HG03139 (cell line): Measurements from ENCODE around the gene LY6G6F.

Experiments used
- ATAC-seq: cut with Tn5 transposase; IDR thresholded peaks from one replicate; pipeline ENCODE4 v1.9.1; 2021; ENCODE audit not compliant: unreplicated experiment

The LY6G6F gene

DNA sequence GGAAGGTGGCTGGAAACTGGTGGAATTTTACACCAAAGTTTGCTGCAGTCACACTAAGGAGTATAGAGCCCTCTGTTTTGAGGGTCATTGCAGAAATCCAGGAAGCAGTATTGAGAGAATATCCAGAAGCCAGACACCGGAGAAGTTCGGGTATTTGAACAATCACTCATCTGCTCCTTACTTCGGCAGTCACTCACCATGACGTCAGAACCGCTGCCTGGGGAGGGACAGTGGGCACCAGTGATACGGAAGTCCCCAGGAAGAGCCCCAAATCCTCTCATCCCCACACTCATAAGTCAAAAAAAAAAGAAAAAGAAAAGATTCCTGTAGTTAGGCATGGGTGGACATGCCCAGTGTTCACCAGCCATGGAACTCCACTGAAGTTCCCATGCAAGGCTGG, 29.8 kb upstream of the LY6G6F start:
- no peak for ATAC-seq

DNA sequence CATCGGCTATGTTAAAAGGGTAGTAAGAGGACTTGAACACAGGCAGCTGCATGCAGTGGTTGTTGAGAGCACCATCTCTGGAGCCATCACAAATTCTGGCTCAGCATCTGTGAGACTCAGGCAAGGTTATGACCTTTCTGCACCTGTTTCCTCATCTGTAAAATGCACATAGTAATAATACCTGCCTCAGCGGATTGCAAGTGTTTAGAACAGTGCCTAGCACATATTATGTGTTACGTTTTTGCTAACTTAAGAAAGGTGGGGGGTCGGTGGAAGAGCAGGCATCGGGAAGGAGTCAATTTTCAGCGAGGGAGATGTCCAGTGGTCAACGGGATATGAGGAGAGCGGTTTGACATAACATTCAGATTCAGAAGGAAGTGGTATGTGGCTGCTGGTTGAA, 28.7 kb upstream of the LY6G6F start:
- no peak for ATAC-seq

- no peak for ATAC-seq
These were observed 26.2 kb upstream of the LY6G6F start, which contains the start of gene LY6G5C for GRCh38 chr6:31680226-31681134. TSS of gene LY6G5C (minus strand) at chr6:31681067. CDS start at chr6:31680373, 694 bp downstream.

GRCh38 chr6:31681135-31681671, 25.5 kb upstream of the LY6G6F start:
- ATAC-seq, result no peak

- ATAC-seq, result no peak
These were observed 23.1 kb upstream of the LY6G6F start for GRCh38 chr6:31683591-31683990.

GRCh38 chr6:31686483-31686882, 20.2 kb upstream of the LY6G6F start:
- ATAC-seq, result no peak

- no peak for ATAC-seq
These were observed 19.3 kb upstream of the LY6G6F start for GRCh38 chr6:31687321-31687720.

DNA sequence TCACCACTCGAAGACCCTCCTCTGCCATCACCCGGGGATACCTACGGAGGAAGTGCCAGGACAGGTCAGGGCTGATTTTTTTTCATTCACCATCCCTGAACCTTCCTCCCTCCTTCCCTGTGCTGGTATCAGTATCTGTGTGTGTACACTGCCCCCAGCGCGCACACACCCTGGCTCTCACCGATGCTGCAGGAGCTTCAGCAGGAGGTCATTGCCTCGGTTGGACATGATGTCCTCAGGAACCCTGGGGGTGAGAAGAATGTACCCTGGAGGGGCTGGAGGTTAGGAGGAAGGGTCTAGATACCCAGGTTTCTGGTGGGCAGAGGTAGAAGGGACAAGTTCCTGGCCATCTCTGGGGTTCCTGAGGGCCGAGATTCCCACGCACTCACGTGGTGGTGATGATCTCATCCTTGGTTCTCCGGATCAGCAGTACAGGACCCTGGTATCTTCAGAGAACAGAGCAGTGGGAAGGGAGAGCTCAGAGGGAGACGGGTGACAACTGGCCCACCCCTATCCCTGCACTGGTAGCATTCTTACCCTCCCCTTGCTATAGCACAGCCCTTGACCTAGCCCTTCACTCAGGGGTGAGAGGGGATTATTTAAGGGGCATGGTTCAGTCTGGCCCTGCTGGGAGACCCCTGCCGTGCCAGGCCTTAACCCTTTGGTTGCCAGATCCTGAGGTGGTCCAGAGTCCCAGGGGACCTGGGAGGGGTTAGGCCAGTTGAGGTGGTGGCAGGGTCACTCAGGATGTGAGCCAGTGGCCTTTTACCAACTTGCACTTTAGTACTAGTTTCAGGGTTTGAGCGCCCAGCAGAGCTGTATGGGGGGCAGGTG, 18.6 kb upstream of the LY6G6F start:
- no peak for ATAC-seq

- ATAC-seq, result no peak
These were observed 17.2 kb upstream of the LY6G6F start for GRCh38 chr6:31689249-31690110.

DNA sequence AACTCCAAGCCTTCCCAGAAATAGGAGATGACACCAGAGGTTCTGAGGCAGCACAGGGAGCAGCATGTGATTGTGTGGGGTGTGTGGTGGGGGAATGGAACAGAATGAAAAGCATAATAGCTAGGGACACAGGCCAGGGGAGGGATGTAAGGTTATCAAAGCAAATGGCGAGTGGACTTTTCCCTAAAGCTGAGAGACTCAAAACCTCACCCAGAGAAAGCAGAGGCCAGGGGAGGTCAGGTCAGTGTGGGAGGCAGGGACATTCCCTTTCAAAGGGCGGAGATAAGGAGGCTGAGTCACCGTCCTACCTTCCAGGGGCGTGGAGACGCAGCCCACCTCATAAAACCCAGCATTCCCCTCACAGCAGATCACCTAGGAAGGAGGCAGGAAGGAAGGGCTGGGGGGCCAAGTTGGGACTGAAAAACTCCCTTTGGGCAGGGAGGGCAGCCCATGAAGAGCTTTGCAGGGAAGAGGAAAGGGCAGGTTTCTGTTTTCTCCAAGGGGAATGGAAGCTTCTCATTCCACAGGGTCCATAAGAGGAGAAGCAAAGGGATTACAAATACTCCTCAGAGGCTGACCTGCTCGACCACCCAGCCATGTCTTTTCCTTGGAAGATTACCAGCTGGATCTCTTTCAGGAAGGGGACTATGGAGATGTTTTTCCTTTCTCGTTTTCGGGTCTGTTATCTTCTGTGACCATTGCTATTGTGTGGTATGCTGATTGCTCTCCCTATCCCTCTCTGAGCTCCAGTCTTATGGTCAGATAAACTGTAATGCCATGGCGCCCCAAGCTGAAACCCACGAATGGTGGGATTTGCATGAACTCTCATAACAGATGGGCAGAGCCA, 16.2 kb upstream of the LY6G6F start:
- no peak for ATAC-seq

DNA sequence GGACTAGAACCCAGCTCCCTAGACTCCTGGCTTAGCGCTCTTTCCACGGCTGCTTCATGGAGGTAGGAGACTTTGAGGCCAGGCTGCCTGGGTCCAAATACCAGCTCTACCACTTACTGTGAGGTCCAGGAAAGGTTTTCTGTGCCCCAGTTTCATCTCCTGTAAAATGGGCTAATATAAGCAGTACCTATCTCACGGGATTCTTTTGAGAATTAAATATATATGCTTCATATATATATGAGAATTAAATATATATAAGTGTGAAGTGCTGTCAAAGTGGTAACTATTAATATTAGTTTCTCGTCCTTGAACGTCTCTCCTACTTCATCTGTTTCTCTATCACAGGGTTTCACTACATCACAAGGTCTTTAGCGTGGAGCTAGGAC, 15.6 kb upstream of the LY6G6F start:
- no peak for ATAC-seq

DNA sequence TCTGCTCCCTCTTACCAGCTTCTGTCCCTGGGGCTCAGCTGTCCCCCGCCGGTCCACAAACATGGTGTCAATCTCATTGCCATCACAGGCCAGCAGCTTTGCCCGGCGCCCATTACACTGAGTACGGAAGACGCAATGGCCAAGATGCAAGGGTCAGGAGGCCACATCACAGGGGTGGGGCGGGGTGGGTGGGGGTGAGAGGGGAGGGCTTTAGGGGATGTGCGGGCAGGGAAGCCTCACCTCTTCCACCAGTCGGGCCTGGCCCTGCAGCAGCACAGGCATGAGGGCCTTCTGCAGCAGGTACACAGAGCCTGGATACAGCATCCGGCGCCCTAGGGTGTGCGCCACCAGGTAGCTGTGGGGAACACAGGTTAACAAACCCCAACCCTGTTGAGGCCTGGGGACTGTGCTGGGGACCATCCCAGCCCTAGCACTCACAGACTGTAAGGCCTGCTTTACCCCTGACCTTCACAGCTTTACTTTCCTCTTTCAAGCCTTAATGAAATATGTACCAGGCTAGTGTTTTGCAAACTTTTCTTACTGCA, 15.0 kb upstream of the LY6G6F start:
- ATAC-seq, result no peak

- no peak for ATAC-seq
These were observed 14.3 kb upstream of the LY6G6F start for GRCh38 chr6:31692353-31692752.

GRCh38 chr6:31692886-31693285, 13.8 kb upstream of the LY6G6F start:
- no peak for ATAC-seq

- no peak for ATAC-seq
These were observed 13.1 kb upstream of the LY6G6F start for GRCh38 chr6:31693535-31693934.

DNA sequence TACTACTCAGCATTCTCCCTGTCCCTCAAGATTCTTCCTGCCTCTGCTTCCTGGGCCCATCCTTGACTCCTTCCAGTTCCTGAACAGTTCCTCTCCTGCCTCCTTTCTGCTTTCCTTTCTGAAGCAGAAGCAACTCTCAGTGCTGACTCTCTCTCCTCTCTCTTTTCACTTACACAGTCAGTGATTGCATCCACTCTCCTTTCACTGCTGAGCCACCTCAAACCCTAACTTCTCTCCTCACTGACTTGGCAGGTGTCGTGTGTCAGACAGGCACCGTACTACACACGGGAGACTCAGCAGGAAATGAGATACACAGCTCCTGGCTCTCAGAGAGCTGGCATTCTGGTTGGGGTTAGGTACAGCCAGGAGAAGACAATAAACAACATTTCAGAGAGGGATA, 9.1 kb upstream of the LY6G6F start:
- ATAC-seq, result no peak

- ATAC-seq, result no peak
These were observed 5.8 kb upstream of the LY6G6F start for GRCh38 chr6:31700740-31701401.

- ATAC-seq, result no peak
These were observed 4.8 kb upstream of the LY6G6F start for GRCh38 chr6:31701666-31702404.
